HG02840 (cell line): Measurements from ENCODE around the gene GPHN.

Experiments used
- ATAC-seq: cut with Tn5 transposase; IDR thresholded peaks from one replicate; pipeline ENCODE4 v1.9.1; 2021; ENCODE audit warnings: mild to moderate bottlenecking, moderate library complexity, moderate number of reproducible peaks; ENCODE audit not compliant: unreplicated experiment, low FRiP score

Gene GPHN

DNA sequence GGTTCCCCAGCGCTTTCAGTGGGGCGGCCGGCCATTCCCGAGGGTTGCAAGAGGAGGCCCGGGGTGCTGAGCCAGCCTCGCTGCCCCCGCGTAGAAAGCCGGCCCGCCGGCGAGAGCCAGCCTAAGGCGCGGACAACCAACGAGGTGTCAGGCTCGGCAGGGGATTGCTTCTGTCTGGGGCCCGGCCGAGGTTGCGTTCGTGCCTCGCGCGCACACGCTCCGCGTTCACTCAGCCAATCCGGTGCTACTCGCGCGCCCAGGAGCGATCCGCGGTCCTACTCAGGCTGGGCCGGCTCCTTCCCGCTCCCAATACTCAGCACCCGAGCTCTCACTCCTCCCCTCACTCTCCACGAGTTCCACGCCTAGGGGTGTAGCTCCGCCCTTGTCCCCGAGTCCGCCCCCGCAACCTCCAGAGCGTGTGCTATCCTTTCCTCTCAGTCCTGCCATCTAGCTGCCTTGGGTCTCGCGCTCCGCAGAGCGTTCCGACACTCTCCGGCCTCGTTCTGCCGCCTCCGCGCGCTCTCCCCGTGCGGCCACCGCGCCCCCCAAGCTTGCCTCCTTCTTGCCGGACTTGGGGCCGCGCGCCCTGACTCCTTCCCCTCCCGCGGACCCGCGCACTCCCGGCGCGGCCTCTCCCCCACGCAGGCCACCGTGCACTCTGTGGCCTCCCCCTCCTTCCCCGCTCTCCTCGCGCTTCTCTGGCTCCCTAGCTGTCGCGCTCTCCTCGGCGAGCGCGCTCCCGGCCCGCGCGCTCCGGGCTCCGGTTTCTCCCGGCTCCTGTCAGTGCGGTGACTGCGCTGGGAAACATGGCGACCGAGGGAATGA is at the start of gene GPHN:
TSS of gene GPHN (plus strand) at position 426 of the 825 bp plus-strand sequence.
- ATAC-seq: peak; percentile 75

DNA sequence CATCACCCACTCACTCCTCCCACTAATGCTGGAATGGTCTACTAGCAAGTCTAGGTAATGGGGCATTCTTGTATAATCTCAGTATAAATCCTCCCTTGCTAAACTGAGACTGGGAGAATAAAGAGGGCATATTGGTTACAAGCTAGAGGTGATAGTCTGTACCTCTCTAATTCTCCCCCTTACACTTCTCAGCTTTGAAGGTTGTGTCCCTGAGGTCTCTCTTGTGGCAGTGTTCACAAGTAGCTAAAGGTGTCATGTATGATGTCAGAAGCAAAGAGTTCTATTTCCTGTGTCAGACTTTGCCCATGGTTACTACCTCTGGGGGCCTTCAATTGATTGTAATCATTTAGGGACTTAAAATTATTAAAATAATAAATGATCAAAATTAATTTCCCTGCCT is 48.3 kb upstream of the GPHN start:
- no peak for ATAC-seq

DNA sequence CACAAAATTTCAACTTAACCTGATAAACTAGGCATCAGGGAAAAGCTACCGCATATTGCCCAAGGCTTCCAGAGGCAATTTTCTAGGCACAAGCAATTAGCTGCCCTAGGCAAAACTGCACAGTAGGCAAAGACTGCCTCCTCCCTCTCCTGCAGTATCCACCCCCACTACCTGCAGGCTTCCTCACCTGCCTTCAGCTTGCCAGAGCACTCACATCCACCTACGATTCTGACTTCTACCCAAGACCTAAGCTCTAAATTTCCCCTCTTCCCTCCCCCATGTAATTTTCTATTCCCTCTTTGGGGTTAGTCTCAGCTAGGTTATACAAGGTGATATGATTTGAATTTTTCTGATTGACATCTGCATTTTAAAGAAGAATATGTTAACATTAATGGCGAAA is 43.7 kb upstream of the GPHN start:
- no peak for ATAC-seq

DNA sequence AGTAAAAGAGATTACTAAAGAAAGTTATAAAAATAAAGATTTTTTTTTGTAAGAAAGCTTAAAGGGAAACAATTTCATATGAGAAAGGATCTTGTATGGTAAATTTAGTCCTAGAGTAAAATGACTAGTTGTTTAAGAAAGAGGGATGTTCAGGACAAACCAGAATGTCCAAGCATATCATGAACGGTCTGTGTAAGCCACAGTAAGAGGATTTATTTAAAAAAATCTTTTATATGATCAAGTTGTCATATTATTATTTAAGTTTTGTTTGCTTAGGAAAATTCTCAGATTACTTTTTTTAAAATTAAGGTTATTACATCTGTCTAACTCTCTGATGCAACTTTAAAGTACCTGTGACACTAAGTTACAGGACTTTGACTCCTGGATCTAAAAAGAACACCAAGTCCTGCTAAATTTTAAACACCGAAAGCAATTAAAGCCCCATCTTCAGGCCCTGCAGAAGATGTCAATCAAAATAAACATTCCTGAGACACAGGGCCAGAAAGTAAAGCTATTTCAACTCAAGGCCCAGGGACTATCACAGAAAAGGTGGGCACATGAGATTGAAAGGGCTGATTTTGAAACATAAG is 39.1 kb upstream of the GPHN start:
- ATAC-seq: no peak

DNA sequence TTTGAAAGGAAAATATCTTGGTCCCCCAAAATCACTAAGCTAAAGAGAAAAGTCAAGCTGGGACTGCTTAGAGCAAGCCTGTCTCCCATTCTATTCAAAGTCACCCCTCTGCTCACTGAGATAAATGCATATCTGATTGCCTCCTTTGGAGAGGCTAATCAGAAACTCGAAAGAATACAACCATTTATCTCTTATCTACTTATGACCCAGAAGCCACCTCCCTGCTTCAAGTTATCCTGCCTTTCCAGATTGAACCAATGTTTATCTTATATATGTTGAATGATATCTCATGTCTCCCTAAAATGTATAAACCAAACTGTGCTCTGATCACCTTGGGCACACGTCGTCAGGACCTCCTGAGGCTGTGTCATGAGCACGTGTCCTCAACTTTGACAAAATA is 36.4 kb upstream of the GPHN start:
- ATAC-seq: no peak

DNA sequence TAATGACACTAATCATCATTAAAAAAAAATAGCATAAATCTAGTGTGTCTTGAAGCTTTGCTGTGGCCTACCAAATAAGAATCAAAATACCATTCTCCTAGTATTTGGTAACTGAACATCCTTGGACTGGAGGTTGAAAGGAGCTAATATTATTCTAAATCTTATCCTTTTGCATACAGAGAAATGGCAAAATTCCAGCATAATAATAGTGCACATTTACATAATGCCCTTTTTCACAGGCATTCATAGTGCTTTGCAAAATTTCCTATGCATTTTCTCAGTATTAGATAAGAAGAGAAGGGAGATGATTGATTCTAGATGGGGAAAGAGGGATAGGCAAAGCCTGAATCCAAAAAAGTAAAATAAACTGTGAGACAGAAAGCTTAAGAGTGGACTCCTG is 35.7 kb upstream of the GPHN start:
- no peak for ATAC-seq

DNA sequence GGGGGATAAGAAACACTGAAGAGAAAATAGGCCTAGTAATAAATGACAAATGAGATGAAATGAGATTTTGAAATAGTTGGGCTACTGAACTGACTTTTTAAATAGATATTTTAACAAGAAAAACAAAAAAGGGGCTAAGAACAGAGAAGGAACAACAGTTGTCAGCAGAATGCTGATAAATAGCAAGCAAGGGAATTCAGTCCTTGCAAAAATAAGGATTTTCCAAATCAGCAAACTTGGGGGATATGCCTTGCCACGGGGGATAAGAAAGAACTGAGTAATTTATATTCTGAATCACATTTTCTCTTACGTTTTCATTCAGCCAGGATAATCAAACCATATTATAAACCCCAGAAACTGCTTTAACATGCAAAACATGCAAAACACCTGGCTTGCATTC is 34.7 kb upstream of the GPHN start:
- ATAC-seq: no peak

DNA sequence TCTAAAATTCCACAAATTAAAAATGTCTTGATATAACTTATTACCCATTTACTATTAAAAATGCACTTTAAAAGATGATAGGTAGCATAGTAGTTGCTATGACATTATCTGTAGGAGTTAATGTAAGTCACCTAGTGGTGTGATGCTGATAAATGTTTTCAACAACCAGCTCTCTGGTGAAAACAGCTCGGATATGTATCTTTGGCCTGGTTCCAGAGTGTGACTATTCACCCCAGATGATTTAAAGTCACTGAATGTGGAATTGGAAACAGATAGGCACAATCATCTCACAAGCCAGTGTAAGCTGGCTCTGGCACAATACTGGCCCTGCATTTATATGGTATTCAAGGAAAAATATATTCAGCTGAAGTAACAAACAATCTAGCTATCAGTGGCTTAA is 31.0 kb upstream of the GPHN start:
- no peak for ATAC-seq

DNA sequence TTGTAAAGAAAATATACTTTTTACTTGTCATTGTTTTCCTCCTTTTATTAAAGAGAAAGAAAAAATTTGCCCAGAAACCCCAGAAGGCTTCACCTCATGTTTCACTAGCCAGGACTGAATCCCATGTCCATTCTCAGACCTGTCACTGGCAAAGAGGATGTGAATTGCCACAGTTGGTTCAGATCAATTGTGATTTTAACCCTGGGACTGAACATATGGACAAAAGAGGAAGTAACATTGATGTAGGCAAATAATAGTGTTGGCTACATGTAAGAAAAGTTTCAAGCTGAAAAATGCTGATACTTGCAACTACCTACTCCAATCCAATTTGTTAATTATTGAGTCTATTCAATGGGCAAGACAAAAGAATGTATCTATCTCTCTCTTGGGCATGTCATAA is 30.4 kb upstream of the GPHN start:
- no peak for ATAC-seq

DNA sequence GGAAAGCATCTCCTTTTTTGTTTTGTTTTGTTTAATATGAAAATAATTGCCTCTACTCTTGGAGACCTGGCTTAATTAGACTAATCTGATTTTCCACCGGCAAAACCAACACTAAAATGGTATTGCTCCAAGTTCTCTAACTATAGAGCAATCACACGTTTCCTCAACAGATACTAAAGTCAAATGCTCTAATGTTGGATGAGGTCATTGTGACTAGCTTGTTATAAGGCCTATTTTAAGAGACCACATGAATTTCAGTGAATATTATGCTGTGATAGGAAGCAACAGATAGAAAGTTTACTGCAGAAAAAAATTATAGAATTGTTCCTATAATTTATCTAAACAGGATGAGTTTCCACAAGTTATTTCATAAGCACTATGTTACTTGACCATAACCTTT is 25.1 kb upstream of the GPHN start:
- no peak for ATAC-seq

DNA sequence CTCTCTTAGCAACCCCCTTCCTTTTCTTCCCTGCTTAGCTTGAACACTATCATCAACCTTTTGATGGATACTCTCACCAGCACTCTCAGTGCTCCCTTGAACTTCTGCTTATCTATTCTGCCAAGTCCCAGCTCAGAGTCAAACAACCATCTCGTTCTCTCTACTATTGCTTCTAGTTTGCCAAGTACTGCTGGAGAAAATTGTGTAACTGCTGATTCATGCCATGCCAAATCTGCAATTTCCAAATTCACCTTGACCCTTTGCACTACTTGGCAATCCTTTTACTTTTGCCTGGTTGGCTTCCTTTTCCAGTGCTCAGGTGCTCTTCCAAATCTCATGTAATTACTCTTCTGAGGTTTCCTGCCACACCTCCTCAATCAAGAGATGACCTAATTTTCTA is 24.6 kb upstream of the GPHN start:
- no peak for ATAC-seq

DNA sequence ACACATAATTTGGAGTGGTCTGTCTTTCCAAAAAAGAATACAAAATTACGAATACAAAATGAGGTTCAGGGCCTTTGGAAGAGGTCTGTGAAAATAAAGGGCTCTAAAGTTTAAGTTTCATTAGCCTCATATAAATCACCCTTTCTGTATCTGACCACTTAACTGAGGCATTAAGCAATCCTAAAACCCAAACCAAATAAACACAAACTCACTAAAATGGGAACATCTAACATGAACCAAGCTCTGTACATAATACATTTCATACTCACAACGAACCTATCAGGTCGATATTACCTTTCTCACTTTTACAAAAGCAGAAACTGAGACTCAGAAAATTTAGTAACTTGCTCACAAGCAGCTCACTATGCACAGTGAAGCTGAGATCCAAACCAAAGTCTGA is 22.9 kb upstream of the GPHN start:
- no peak for ATAC-seq

DNA sequence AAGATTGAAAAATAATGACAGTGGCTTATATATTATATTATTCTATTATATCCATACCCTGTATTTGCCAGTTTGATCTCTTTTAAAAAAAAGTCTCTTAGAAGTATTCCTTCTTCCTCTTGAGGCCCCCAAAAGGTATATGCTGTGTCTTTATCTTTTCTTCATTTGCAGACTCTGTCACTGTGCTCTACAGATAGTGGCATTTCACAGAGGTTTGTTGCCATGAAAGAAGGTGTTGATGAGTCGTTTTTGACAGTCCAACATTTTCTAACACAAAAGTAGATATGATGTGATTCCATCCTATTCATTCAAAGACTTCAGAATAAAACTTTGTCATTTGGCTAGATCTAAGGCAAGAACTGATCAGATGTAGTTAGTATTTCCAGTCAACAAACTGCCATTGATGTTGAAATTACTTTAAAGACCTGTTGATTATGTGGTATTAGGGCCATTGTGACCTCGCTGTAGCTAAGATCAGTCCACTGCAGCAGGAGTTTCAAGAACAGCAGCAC is 22.0 kb upstream of the GPHN start, which contains the start of gene CCDC196:
TSS of gene CCDC196 (plus strand) at position 462 of the 512 bp plus-strand sequence. CDS start 132 bp downstream, outside the sequence.
- no peak for ATAC-seq

DNA sequence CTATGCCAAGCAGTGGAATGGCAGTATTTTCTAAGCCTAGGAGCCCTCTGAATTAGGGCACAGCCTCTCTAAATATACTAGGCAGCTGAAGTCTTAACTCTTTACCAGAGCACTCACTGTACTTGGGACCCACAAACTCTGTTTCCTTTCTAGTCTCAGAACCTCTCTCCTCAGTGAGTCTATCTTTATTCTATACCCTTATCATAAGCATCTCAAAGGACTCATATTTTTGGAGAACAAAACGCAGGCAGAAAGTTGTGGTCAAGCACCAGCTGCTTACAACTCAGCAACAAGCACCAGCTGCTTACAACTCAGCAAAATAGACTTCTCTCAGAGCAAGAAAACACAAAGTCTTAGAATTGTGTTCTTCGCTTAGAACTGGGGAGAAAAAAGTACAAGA is 20.8 kb upstream of the GPHN start:
- no peak for ATAC-seq

DNA sequence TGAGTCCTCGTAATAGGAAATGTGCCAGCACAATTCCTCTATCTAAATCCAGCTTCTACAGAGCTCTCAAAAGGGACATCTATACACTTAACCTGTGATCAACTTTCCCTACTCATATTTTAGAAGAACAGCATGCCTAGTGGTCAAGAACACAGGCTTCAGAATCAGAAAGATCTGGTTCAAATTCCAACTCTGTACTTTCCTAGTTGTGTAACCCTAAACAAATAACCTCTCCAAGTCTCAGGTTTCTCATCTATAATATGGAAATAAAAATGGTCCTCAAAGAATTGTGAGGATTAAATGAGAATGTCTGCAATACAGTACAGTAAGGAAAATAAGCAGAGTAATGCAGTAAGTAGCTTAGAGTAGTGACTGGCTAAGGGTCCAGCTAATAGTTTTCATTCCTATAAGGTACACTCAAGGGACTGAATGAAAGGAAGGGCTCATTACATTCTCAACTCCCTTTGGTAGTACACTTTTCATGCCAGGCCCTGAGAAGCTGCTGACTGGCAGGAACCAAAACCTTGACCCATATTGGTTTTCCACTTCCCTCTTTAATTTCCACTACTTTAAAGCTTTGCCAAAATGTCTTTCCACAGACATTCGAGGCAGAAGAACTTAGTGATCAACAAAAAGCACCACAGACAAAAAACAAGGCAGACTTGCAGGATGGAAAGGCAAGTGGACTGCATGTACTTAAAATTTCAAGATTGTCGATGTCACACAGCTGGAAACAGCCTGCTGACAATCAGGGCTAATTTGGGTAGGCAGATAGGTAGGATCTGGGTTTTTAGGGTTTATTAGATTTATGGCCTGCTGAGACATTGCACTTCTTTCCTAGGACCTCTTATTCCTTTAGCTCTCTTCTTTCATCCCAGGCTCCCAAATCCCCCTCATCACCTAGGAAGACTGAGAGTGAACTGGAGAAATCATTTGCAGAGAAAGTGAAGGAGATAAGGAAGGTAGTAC is 17.5 kb upstream of the GPHN start:
- no peak for ATAC-seq

DNA sequence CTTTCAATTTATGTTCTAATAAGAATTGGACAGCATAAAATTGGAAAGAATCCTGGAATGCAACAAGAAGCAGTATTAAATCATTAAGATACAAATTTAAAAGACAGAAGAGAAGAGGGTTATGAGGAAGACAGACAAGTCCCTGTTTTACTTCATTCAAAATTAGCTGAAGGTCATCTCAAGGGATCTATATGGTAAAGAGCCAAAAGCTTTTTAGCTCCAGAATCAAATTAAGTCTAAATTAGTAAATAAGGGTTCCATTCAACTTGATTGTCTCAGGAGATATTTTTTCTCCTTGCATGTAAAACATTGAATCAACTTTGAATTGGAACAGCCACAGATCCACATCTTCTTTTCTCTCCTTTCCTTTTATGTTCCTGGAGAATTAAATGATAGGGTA is 14.2 kb upstream of the GPHN start:
- no peak for ATAC-seq

DNA sequence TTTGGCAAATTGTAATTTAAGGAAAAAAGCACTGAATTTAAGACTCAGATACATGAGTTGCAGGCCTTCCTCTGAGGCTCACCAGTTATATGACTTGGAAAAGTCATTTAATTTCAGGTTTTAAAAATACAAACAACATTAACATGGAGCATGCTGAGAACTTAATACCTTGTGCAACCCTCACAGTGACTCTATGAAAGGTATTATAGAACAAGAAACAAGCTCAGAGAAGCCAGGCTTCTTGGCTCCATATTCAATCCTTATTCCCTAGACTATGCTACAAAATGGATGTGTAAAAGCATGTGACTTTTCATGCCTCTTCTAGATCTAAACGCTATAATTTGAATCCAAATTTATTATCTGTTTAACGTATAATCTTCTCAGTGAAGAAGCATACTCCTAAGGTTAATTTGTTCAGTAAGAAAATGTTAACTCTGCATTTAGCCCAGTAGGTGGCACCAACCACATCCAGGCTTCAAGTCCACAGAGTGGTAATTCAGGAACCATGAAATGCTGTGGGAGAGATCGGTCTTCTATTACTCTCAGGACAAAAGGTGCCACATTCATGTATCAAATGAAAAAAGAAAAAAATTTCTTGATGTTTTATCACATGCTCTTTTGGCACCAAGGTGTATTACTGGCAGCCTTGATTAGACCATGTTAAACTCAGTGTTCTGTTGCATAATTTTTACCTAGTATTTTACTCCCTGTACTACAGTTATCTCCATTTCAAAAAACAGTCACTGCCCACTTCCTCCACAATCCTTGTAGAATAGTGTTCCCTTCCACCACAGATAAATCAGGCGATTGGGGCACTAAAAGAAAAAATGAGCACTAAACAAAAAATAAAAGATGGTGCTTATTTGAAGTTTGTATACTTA is 12.5 kb upstream of the GPHN start:
- ATAC-seq: peak; percentile 75

DNA sequence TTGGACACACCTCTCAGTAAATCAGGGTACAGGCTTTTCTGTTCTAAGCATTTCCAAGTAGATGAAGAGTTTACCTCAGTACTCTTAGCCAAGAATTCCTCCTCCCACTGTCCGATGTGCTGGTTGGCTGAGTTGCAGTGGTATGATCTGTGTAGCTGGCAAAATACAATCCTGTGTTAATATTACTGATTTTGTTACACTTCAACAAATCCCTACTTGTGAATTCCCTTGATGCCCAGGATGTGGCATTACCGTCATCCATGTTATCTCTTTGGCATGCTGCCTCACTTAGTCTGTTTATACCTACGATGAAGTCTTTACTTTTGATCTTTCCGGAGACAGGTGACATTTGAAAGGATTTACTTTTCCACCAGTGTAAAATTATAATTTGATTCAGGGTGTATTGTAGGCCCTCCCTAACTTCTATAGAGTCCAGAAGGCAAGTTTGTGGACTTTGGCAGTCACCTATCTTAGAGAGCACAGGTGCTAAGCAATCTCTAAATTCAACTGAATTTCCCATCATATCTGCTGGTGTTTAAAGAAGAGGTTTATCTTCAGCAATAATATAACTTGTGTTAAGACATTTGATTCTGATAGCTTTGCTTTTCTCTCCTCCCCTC is 11.6 kb upstream of the GPHN start:
- no peak for ATAC-seq

DNA sequence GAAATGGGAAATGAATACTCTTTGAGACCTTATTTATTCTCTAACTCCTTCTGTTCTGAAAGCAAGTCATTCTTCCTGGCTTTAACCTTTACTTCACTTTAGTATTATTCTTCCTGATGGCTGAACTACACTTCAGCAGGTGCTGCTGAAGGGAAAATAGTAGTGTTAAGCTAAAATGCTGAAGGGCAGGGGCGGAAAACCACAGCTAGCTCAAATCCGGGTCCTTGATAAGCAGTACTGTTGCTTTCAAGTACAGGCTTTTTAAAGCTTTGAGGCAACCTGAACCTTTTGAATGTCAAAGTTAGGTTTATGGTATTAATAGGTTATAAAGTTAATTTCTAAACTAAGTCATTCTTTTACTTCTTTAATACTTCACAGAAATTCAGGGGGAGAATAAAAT is 11.0 kb upstream of the GPHN start:
- no peak for ATAC-seq
